Measurements from ENCODE around the gene GPR158. TPM values are rescaled to one million over a fixed set of nuclear protein-coding genes. Genes with fewer than 3 reads are reported as not detected.

The GPR158 gene
- total and polyA plus RNA-seq, 4 donors = 0.02 to 0.97 TPM; not detected in 2

Small RNA genes lying within 50 kb of the gene (small RNA-seq; reads per million reads assigned to genes)
- not detected for gene RN7SKP220 (ENCODE audit: low replicate concordance)

Other genes with a start within 250 kb of the GPR158 start
- gene PRTFDC1, start 222.4 kb upstream of the GPR158 start, total RNA-seq = 10 to 100 TPM in 1 of 2 donors, 1 to 10 TPM in 1; 4.0 to 12.5 TPM
- gene PRTFDC1, start 222.4 kb upstream of the GPR158 start, polyA plus RNA-seq = 1 to 10 TPM; 1.6 to 2.1 TPM
- gene ENKUR, start 158.8 kb upstream of the GPR158 start, total RNA-seq = 10 to 100 TPM; 13.7 to 17.8 TPM
- gene ENKUR, start 158.8 kb upstream of the GPR158 start, polyA plus RNA-seq = 10 to 100 TPM in 1 of 2 donors, 1 to 10 TPM in 1; 9.9 to 12.0 TPM
- 1 to 10 TPM; 3.6 to 8.6 TPM for gene THNSL1, start 158.4 kb upstream of the GPR158 start, total RNA-seq
- 1 to 10 TPM; 2.0 to 2.2 TPM for gene THNSL1, start 158.4 kb upstream of the GPR158 start, polyA plus RNA-seq

Measured in lung (tissue), 5 donors.